Fibroblast of mammary gland (primary cell): ENCODE results near the gene TOP2A.

Source experiments
- DNase-seq: peaks from one replicate; pipeline ENCODE4 v3.0.0-alpha.2; 2010; ENCODE audit warnings: low read depth
- H3K4me3 ChIP-seq: 2 replicates; pipeline ENCODE4 v1.5.1; 2011; ENCODE audit warnings: low read depth, mild to moderate bottlenecking, low read length, moderate library complexity; ENCODE audit not compliant: control insufficient read depth
- TF ChIP-seq, protein P1 (sequence below): conservative IDR thresholded peaks from 2 replicates; pipeline ENCODE4 v1.5.1; 2011; ENCODE audit warnings: low read depth, low read length, inconsistent platforms; ENCODE audit not compliant: control insufficient read depth, insufficient read depth

Gene TOP2A

GRCh38 chr17:40437095-40437732 is 19.5 kb upstream of the TOP2A start:
- TF ChIP-seq, protein P1, sequence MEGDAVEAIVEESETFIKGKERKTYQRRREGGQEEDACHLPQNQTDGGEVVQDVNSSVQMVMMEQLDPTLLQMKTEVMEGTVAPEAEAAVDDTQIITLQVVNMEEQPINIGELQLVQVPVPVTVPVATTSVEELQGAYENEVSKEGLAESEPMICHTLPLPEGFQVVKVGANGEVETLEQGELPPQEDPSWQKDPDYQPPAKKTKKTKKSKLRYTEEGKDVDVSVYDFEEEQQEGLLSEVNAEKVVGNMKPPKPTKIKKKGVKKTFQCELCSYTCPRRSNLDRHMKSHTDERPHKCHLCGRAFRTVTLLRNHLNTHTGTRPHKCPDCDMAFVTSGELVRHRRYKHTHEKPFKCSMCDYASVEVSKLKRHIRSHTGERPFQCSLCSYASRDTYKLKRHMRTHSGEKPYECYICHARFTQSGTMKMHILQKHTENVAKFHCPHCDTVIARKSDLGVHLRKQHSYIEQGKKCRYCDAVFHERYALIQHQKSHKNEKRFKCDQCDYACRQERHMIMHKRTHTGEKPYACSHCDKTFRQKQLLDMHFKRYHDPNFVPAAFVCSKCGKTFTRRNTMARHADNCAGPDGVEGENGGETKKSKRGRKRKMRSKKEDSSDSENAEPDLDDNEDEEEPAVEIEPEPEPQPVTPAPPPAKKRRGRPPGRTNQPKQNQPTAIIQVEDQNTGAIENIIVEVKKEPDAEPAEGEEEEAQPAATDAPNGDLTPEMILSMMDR: no peak
- no peak for DNase-seq
- H3K4me3 ChIP-seq: no peak overlapping the region

DNA sequence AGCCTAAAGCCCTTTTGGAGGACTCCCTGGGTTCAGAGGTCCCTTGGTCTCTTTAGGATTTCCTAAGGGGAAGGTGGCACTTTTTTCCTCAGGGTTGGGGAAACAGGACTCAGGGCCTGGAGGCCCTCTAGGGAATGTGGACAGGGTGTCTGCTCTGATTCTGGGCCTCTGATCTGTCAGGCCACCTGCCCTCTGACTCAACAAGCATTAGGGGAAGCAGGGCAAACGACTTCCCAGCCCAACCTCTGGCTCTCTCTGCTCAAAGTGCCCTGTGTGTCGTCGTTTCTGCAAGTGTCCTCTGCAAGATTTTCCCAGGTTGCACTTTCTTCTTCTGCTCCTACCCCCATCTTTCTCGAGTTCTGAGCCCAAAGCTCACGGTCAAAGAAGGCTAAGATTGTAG is 18.9 kb upstream of the TOP2A start:
- TF ChIP-seq, protein P1: no peak
- no peak overlapping the region for H3K4me3 ChIP-seq
- no peak for DNase-seq

DNA sequence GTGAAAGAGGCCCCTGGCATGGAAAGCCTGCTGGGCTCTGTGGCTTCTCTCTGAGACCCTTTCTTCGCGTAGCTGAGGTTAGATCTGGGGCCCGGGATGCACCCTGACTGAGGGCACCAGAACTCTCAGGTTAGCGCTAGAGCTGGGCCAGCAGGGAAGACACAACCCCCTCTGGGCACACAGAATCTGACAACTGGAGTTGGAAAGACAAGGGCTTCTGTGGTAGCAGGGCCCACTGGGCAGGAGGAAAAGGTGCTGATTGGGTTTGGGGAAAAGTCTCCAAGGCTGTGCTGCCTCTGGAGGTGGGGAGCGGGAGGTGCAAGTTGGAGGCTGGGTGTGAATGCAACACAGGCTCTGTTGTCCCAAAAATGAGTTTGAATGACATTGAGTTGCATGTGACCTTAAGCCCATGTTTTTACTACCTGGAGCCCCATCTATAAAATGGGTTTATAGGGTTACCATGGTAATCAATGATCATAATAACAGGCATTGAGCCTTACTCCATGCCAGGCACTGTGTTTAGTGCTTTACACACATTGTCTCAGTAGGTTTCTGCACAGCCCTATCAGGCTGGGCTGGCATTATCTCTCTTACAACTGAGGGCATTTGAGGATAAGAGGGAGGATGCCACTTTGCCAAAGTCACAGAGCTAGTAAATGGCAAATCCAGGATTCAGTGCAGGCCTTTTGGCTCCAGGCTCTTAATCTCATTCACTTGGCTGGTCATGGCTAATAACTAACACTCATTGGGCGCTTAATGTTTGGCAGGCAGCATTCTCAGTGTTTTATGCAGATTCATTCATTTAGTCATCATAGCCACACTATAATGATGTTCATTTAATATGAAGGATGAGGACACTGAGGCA is 16.1 kb upstream of the TOP2A start:
- TF ChIP-seq, protein P1: peak; percentile 52
- H3K4me3 ChIP-seq: no peak overlapping the region
- no peak for DNase-seq

DNA sequence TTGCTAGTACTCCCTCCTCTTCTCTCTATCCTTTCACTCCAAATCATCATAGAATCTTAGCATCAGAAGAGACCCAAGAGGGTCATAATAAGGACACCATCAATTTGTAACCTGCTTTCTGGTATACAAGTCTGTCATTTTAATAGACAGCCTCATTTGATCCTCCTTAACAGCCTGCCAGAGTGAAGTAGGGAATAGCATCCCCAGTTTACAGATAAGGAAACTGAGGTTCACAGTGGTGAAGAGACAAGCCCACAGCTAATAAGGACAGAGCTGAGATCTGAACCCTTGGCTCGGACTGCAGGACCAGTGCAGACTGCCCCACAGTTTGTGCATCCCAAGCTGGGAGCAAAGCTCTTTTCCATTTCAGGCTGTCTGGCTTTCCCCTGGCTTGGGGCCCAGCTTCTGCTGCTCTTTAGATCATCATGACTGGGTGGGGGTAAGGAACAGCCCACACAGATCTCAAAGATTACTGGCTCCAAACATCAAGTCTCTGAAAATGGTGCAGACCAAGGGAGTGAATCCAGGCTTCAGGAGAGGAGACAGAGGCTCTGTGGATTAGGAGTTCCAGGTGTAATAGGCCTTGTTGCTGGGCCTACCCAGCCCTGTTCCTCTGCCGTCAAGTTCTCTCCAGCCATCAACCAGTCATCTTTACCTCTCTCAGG is 15.3 kb upstream of the TOP2A start:
- DNase-seq: peak; percentile 69
- no peak overlapping the region for H3K4me3 ChIP-seq
- TF ChIP-seq, protein P1: no peak

DNA sequence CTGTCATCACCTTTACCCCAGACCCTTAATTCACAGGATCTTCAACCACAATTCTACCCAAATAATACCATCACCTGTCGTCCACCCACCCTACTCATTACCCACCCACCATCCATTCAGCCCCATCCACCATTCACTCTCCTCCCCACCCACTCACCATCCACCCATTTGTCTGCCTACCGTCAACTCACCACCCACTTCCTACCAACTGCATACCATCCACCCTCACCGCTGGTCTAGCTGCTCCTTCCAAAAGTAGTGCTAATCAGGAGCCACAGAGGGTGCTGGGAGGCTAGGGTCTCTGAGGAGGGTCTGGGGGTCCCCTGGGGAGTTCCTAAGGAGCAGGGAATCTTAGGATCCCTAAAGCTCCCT is 13.5 kb upstream of the TOP2A start:
- no peak for DNase-seq
- H3K4me3 ChIP-seq: no peak overlapping the region
- TF ChIP-seq, protein P1: no peak

DNA sequence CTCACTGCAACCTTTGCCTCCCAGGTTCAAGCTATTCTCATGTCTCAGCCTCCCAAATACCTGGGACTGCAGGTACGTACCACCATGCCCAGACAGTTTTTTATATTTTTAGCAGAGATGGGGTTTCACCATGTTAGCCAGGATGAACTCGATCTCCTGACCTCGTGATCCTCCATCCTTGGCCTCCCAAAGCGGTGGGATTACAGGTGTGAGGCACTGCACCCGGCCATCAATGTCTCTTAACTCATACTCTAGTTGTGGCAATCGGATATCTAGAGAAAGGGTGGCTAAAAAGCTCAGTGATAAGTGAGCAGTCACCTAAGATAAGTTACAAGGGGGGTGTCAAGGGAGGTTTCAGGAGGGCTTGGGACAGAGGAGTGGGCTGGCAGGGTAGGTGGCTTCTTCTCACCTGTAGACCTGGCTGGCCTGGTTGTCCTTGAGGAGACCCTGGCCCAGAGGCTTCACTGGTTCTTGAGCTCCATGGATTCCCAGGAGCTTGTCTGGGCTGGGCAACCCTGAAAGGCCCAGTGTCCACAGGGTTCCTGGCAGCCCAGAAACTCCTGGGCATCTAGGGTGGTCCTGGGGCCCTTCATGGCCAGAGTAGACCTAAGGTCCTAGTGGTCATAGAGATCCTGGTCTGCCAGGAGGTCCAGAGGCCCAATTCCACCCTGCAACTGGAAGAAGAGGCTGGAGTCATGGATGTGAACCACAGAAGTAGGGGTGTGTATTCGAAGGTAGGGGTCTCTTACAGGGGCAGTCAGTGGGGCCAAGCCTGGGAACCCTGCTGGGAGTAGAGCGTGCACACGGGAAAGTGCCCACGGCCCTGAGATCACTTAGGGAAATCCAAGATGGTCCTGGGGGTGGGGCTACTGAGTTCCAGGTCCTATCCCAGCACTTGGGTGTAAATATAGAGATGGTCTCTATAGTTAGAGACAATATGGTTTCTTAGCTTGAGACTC is 12.9 kb upstream of the TOP2A start:
- TF ChIP-seq, protein P1: no peak
- no peak overlapping the region for H3K4me3 ChIP-seq
- DNase-seq: no peak
